GM19043 (cell line): ENCODE measurements around the gene HM13.
A peak's percentile ranks its signal among the peaks of the same experiment; 100 is the strongest.
"Not testable (repeated sequence)": the region's sequence is repeated elsewhere in the genome, so short reads cannot be mapped to it uniquely, and the experiment has no call there.

ENCODE experiments used
- ATAC-seq: cut with Tn5 transposase; IDR thresholded peaks from one replicate; pipeline ENCODE4 v1.9.1; 2021; ENCODE audit warnings: low read depth; ENCODE audit not compliant: unreplicated experiment

HM13 gene

GRCh38 chr20:31565699-31566318, 51.6 kb downstream of the HM13 start:
- no peak for ATAC-seq

- no peak for ATAC-seq
Measured at GRCh38 chr20:31566319-31566657, 52.0 kb downstream of the HM13 start.

- ATAC-seq, result no peak
Measured at GRCh38 chr20:31566658-31567379, 52.6 kb downstream of the HM13 start.

GRCh38 chr20:31567380-31567720, 53.1 kb downstream of the HM13 start:
- ATAC-seq, result no peak

GRCh38 chr20:31568041-31568731, 53.9 kb downstream of the HM13 start:
- no peak for ATAC-seq

- ATAC-seq, result no peak
Measured at GRCh38 chr20:31568773-31569162, 54.5 kb downstream of the HM13 start.

- ATAC-seq, result no peak
Measured at GRCh38 chr20:31569163-31570020, 55.1 kb downstream of the HM13 start.

GRCh38 chr20:31570021-31570463, 55.8 kb downstream of the HM13 start:
- no peak for ATAC-seq

- no peak for ATAC-seq
Measured at GRCh38 chr20:31570735-31571617, 56.7 kb downstream of the HM13 start.

GRCh38 chr20:31572042-31572700, 57.9 kb downstream of the HM13 start:
- no peak for ATAC-seq

GRCh38 chr20:31572701-31573554, 58.7 kb downstream of the HM13 start:
- peak; percentile 82 for ATAC-seq

- ATAC-seq, result no peak
Measured at GRCh38 chr20:31573555-31574321, 59.5 kb downstream of the HM13 start.

GRCh38 chr20:31574986-31575385, 60.7 kb downstream of the HM13 start:
- not testable (repeated sequence) for ATAC-seq

- ATAC-seq, result no peak
Measured at GRCh38 chr20:31576751-31577150, 62.5 kb downstream of the HM13 start.

GRCh38 chr20:31577194-31577593, 63.0 kb downstream of the HM13 start:
- ATAC-seq, result no peak

- no peak for ATAC-seq
Measured at GRCh38 chr20:31578448-31579138, 64.4 kb downstream of the HM13 start.

- ATAC-seq, result no peak
Measured at GRCh38 chr20:31579245-31579644, 65.0 kb downstream of the HM13 start.
